ENCODE data around the gene PRKRA.
A peak's percentile ranks its signal among the peaks of the same experiment; 100 is the strongest.
"Not testable (repeated sequence)": the region's sequence is repeated elsewhere in the genome, so short reads cannot be mapped to it uniquely, and the experiment has no call there.

The PRKRA gene

DNA sequence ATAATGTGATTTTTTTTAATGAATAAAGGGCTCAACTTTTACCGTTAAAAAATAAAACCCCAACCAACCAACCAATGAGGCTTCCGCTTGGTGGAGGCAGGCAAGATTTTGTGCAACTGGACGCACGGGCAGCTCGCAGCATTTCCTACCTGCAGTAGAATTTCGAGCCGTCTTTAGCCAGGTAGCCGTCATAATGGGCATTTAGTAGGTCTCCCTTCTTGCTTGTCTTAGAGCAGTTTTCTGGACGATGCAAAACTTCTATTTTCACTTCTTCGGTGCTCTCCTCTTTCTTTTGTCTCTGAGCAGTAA is 27.1 kb upstream of the PRKRA start:
- ATAC-seq (replicated peaks) (peak; percentile 0), DNase-seq (no peak)
- Mint-ChIP-seq H3K4me1 (ENCODE audit: low read depth in 2 of 2) (peaks cover 35 to 40% of the 10 kb centered on the region in 2 donors), H3K36me3 (ENCODE audit: insufficient read depth) (peaks cover 19% of the 10 kb centered on the region), H3K27ac (peak overlapping the region; percentile 98 to 99), H3K4me3 (peak overlapping the region; percentile 95 to 100), H3K9me3 (no peaks in the 10 kb centered on the region), H3K27me3 (no peaks in the 10 kb centered on the region)

DNA sequence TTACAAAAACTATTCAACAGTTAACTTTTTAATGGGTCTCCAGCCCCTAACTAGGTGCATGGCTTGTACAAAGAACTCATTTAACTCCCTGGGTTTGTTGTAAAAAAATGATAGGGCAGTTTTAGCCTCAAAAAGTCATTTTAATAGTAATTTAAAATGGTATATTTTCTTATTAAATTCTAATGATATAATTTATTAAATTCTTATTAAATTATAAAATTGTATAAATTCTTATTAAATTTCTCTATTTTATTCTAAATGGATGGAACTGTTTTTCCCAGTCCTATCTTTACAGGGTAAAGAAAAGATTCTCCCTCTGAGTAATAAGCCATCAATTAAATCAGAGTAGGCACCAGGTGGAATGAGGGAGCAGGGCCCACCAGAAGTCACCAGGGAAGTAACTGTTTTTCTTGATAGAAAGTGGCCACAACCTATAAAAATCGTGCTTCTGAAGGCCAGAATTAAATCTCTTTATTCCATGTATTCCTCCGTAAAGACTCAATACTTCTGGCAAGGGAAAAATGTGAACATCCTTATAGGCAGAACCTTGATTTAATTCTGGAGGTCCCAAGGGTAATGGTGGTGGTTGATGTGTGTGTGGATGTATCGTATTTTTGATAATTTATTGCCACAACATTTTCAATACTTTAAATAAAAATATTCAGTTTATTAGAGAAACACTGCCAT is 26.6 kb upstream of the PRKRA start:
- H3K4me3 Mint-ChIP-seq: peak overlapping the region; percentile 95 to 100
- no peaks in the 10 kb centered on the region for H3K9me3 Mint-ChIP-seq
- peak overlapping the region; percentile 98 to 99 for H3K27ac Mint-ChIP-seq
- no peaks in the 10 kb centered on the region for H3K27me3 Mint-ChIP-seq
- H3K4me1 Mint-ChIP-seq (ENCODE audit: low read depth in 2 of 2): peaks cover 30 to 36% of the 10 kb centered on the region in 2 donors
- peaks cover 19% of the 10 kb centered on the region for H3K36me3 Mint-ChIP-seq (ENCODE audit: insufficient read depth)
- ATAC-seq (replicated peaks) (no peak), DNase-seq (no peak)

DNA sequence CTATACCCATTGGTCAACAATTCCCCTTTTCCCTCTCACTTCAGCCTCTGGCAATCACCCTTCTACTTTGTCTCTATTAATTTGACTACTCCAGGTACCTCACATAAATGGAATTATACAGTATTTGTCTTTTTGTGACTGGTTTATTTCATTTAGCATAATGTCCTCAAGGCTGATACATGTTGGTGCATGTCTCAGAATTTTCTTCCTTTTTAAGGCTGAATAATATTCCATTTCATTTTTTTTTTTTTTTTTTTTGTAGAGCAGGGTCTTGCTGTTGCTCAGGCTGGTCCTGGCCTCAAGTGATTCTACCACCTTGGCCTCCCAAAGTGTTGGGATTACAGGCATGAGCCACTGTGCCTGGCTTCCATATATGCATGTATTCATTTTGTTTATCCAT is 25.5 kb upstream of the PRKRA start:
- no peak for DNase-seq
- Mint-ChIP-seq H3K9me3 (no peaks in the 10 kb centered on the region), H3K27ac (no peak overlapping the region), H3K27me3 (no peaks in the 10 kb centered on the region), H3K36me3 (ENCODE audit: insufficient read depth) (peaks cover 15% of the 10 kb centered on the region), H3K4me1 (ENCODE audit: low read depth in 2 of 2) (peaks cover 20 to 25% of the 10 kb centered on the region in 2 donors), H3K4me3 (no peak overlapping the region)
- no peak for ATAC-seq (replicated peaks)

DNA sequence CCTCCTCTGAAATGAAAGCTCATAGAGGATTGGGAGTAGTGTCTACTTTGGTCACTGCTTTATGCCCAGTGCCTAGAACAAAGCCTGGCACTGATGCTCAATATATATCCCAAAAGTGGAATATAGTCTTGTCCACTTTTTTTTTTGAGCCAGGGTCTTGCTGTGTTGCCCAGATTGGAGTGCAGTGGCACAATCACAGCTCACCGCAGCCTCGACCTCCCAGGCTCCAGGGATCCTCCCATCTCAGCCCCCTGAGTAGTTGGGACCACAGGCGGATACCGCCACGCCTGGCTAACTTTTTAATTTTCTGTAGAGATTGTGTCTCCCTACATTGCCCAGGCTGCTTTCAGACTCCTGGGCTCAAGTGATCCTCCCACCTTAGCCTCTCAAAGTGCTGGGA is 23.6 kb upstream of the PRKRA start:
- H3K36me3 Mint-ChIP-seq (ENCODE audit: insufficient read depth): peaks cover 12% of the 10 kb centered on the region

DNA sequence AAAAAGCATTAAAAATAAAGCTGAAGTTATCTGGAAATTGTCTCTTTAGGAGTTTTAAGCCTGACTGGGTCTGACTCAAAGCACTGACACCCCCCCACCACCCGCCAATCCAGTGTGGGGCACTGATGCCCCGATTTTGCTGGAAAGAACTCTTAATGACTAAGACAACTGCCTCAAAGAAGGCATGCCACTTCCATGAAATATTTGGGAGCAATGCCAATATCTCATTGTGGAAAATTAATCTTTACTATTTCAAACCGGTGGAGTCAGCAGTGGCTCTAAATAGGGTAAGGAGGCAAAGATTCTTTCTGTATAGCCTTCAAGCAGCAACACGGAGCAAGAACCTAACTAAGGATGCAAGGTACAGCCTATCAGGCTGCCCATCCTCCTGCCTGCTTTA is 23.0 kb upstream of the PRKRA start:
- Mint-ChIP-seq H3K4me1 (ENCODE audit: low read depth in 2 of 2) (peaks cover 7 to 8% of the 10 kb centered on the region in 2 donors), H3K27ac (no peak overlapping the region), H3K36me3 (ENCODE audit: insufficient read depth) (peaks cover 8% of the 10 kb centered on the region), H3K27me3 (no peaks in the 10 kb centered on the region), H3K4me3 (no peak overlapping the region), H3K9me3 (no peaks in the 10 kb centered on the region)
- no peak for DNase-seq
- ATAC-seq (replicated peaks): no peak

More for the DNA sequence above, 23.6 kb upstream of the PRKRA start:
- ATAC-seq (replicated peaks): no peak
- Mint-ChIP-seq H3K9me3 (no peaks in the 10 kb centered on the region), H3K27ac (no peak overlapping the region), H3K4me3 (no peak overlapping the region), H3K4me1 (ENCODE audit: low read depth in 2 of 2) (peaks cover 12% of the 10 kb centered on the region in 2 donors), H3K27me3 (no peaks in the 10 kb centered on the region)
- no peak for DNase-seq

DNA sequence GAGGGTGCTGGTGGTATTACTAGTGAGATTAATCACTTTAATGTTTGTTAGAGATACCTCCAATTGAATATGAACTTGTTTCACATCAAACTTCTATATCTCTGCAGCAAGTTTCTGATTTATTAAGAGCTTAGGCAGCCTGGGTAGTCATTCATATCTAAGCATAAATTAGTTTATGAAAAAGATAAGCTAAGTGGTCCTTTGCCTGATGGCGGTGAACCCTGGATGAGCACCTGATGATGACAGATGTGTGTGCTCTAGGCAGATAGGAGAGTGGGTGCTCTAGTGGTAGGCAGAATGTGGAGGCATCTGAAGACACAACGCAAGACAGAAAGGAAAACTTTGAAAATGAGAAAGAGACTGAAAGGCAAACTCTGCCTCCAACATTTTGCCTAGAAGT is 22.4 kb upstream of the PRKRA start:
- Mint-ChIP-seq H3K4me3 (no peak overlapping the region), H3K4me1 (ENCODE audit: low read depth in 2 of 2) (peaks cover 2 to 3% of the 10 kb centered on the region in 2 donors), H3K27ac (no peak overlapping the region), H3K36me3 (ENCODE audit: insufficient read depth) (peaks cover 2% of the 10 kb centered on the region), H3K27me3 (no peaks in the 10 kb centered on the region), H3K9me3 (no peaks in the 10 kb centered on the region)
- no peak for DNase-seq
- no peak for ATAC-seq (replicated peaks)

DNA sequence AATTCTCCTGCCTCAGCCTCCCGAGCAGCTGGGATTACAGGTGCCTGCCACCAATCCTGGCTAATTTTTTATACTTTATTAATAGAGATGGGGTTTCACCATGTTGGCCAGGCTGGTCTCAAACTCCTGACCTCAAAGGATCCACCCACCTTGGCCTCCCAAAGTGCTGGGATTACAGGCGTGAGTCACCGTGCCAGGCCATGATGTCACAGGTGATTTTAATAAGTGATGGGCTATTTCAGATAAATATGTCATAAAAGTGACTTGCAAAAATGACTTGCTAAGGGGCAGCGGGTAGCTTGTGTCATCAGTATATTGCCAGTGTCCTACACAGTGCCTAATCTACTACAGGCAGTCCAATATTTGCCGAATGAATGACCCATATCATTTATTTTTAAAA is 20.3 kb upstream of the PRKRA start:
- not testable (repeated sequence) for H3K4me3 Mint-ChIP-seq; H3K36me3 Mint-ChIP-seq (ENCODE audit: insufficient read depth); H3K4me1 Mint-ChIP-seq (ENCODE audit: low read depth in 2 of 2); DNase-seq; H3K27ac Mint-ChIP-seq; H3K9me3 Mint-ChIP-seq; ATAC-seq (replicated peaks); H3K27me3 Mint-ChIP-seq

DNA sequence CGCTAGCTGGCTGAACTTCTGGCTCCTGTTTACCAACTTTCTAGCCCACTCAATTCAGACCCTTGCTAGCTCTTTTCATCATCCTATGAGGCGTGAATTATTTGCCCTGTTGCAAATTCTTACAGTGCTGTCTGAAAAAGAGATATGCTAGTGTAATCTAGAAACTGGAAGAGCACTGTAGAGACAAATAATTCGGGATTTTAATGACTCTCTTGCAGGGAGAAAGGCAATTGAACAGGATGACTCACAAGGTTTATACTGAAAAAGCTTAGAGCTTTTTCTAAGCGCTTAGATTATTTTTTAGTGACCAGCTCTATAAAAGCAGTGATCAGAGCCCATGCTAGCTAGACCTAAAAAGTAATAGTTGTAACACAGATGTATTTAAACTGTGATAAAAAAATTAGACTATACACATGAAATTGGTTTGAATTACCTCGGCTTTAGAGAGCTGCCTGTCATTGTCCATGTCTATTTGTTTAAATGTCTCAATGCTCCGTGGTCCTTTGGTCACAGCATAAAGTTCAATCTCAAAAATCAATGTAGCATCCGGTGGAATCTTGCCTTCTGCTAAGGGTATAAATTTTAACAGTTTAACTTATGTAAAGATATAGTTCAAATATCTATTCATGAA is 18.4 kb upstream of the PRKRA start:
- ATAC-seq (replicated peaks): no peak
- Mint-ChIP-seq H3K36me3 (ENCODE audit: insufficient read depth) (no peaks in the 10 kb centered on the region), H3K27ac (no peak overlapping the region), H3K27me3 (no peaks in the 10 kb centered on the region), H3K4me1 (ENCODE audit: low read depth in 2 of 2) (no peaks in the 10 kb centered on the region), H3K9me3 (no peaks in the 10 kb centered on the region), H3K4me3 (no peak overlapping the region)
- DNase-seq: no peak

DNA sequence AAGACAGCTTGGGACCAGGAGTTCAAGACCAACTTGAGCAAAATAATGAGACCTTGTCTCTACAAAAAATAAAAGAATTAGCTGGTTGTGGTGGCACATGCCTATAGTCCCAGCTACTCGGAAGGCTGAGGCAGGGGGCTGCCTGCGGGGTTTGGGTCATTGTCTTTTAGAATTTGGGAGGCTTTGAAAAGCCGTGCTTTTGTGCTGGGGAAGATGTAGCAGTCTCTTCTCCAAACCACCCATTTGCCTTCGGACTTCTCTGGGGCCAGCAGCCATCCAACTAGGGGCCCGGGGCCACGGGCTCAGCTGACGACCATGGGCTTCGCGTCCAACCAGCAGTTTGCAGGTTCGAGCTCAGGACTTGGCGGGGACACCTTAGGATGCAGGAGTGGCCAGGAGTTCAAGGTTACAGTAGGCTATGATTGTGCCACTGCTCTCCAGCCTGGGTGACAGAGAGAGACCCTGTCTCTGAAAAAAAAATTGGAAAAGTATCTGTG is 6.5 kb upstream of the PRKRA start:
- DNase-seq: no peak
- ATAC-seq (replicated peaks): no peak
- H3K27ac Mint-ChIP-seq: no peak overlapping the region
- H3K4me1 Mint-ChIP-seq (ENCODE audit: low read depth in 2 of 2): no peaks in the 10 kb centered on the region
- H3K36me3 Mint-ChIP-seq (ENCODE audit: insufficient read depth): no peaks in the 10 kb centered on the region
- no peaks in the 10 kb centered on the region for H3K9me3 Mint-ChIP-seq
- H3K27me3 Mint-ChIP-seq: no peaks in the 10 kb centered on the region
- H3K4me3 Mint-ChIP-seq: no peak overlapping the region

DNA sequence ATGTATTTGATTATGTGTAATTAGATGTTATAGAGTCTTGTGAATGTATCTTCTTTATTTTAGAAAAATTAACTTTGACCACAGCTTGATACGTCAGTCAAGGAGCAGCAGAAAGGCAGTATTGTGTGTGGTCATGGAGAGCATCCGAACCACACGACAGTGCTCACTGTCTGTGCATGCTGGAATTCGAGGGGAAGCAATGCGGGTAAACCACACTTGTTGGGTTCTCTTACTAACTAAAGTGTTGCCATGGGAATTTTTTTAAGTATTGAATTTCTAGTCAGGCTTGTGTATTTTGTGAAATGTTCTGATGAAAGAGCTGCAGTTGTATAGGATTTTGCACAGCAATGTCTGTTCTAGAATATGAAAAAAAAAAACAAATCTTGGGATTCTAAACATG is 5.0 kb upstream of the PRKRA start:
- ATAC-seq (replicated peaks): no peak
- no peaks in the 10 kb centered on the region for H3K27me3 Mint-ChIP-seq
- H3K27ac Mint-ChIP-seq: no peak overlapping the region
- no peak overlapping the region for H3K4me3 Mint-ChIP-seq
- H3K36me3 Mint-ChIP-seq (ENCODE audit: insufficient read depth): peaks cover 4% of the 10 kb centered on the region
- H3K9me3 Mint-ChIP-seq: no peaks in the 10 kb centered on the region
- peaks cover 3 to 8% of the 10 kb centered on the region in 2 donors for H3K4me1 Mint-ChIP-seq (ENCODE audit: low read depth in 2 of 2)
- DNase-seq: no peak

DNA sequence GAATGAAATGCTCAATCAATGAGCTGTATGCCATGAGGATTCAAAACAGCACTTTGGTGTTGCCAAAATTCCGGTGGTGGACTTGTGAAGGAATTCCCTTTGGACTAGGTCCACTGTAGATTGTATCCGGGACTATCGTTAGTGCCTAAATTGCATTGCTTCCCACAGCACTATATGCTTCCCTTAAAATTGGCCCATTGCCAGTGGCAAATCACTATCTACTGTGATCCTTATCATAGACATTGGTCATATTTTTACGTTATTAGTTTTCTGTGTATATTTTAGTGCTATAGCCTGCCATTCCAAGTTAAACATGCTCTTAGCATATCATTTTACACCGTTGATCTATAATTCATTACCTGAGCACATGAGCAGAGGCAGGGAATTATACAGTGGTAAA is 1.9 kb upstream of the PRKRA start:
- no peaks in the 10 kb centered on the region for H3K27me3 Mint-ChIP-seq
- DNase-seq (no peak), ATAC-seq (replicated peaks) (no peak)
- no peak overlapping the region for H3K4me3 Mint-ChIP-seq
- no peak overlapping the region for H3K27ac Mint-ChIP-seq
- H3K4me1 Mint-ChIP-seq (ENCODE audit: low read depth in 2 of 2): peaks cover 13 to 23% of the 10 kb centered on the region in 2 donors
- peaks cover 21% of the 10 kb centered on the region for H3K36me3 Mint-ChIP-seq (ENCODE audit: insufficient read depth)
- H3K9me3 Mint-ChIP-seq: no peaks in the 10 kb centered on the region

DNA sequence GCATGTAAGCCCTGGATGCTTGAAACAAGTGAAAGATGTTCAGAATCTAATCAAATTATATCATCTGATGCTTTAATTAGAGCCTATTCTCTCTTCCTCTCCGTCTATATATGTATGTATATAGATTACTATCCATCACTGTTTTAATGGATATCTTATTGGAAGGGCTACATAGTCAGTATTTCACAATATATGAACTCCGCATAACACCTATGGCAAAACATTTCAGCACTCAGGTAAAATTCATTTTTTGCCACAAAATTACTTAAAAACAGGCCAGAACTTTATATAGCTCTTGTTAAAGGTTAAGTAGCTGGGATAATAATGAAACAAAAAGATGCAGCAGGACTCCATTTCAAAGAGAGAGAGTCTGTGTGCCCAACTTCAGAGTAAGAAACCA is 1.4 kb upstream of the PRKRA start:
- H3K4me1 Mint-ChIP-seq (ENCODE audit: low read depth in 2 of 2): peaks cover 13 to 24% of the 10 kb centered on the region in 2 donors
- H3K4me3 Mint-ChIP-seq: peak overlapping the region; percentile 87 to 89
- no peaks in the 10 kb centered on the region for H3K9me3 Mint-ChIP-seq
- peaks cover 23% of the 10 kb centered on the region for H3K36me3 Mint-ChIP-seq (ENCODE audit: insufficient read depth)
- H3K27me3 Mint-ChIP-seq: no peaks in the 10 kb centered on the region
- ATAC-seq (replicated peaks) (no peak), DNase-seq (no peak)
- H3K27ac Mint-ChIP-seq: peak overlapping the region in 1 of 2 donors; percentile 91

DNA sequence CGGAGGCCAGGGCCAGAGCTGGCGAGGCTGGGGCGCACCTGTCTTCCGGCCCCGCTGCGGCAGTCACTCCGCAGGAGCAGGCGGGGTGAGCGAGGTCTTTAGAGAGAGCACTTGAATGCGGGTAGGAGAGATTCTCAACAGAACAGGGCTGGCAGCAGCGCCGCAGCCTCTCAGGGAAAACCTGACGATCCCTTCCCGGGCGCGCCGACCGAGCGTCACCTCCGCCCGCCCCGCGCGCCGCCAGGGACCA is 526 bp downstream of the PRKRA start:
- peak overlapping the region; percentile 91 to 92 for H3K27ac Mint-ChIP-seq
- H3K36me3 Mint-ChIP-seq (ENCODE audit: insufficient read depth): peaks cover 41% of the 10 kb centered on the region
- DNase-seq (peak; percentile 69 to 76 (median 71)), ATAC-seq (replicated peaks) (peak; percentile 58)
- H3K9me3 Mint-ChIP-seq: no peaks in the 10 kb centered on the region
- peak overlapping the region; percentile 87 to 89 for H3K4me3 Mint-ChIP-seq
- H3K27me3 Mint-ChIP-seq: no peaks in the 10 kb centered on the region
- H3K4me1 Mint-ChIP-seq (ENCODE audit: low read depth in 2 of 2): peaks cover 13 to 24% of the 10 kb centered on the region in 2 donors

DNA sequence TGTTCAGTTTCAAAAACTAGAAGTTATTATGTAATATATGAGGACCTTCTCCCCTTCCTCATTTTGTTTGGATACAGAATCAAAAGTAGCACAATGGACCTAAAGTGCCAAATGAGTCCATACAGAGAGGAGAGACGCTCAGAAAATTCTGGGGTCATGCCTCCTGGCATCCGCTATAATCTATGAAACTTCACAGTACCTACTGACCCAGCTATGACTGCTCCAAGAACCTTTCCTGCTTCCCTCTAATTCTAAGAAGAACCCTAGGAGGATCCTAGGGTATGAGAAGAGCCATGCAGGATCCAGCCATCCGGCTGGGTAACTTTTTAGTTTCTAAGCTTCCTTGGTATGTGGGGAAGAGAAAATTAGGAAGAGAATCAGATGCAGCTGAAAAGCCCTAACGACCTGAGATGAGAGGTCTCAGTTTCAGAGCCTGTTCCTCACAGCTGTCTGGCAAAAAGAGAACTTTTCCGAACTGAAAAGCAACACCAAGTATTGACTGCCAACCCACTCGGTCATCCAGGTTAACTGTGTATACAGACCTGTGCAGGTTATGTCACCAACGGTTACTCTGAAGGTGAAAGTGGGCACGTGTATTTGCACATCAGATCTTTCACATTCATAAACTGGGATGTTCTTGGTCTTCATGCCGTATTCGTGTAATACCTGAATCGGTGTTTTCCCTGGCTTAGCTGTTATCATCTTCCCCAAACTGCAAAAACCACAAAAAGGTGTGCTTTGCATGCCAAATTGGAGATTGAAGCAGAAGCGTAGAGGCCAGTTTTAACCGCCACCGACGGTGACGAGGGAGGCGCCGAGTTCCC is 1.1 kb downstream of the PRKRA start:
- H3K4me3 Mint-ChIP-seq: peak overlapping the region; percentile 87 to 89
- H3K27ac Mint-ChIP-seq: peak overlapping the region; percentile 91 to 92
- peaks cover 13 to 24% of the 10 kb centered on the region in 2 donors for H3K4me1 Mint-ChIP-seq (ENCODE audit: low read depth in 2 of 2)
- H3K36me3 Mint-ChIP-seq (ENCODE audit: insufficient read depth): peaks cover 46% of the 10 kb centered on the region
- DNase-seq (no peak), ATAC-seq (replicated peaks) (no peak)
- H3K9me3 Mint-ChIP-seq: no peaks in the 10 kb centered on the region
- H3K27me3 Mint-ChIP-seq: no peaks in the 10 kb centered on the region
